ENCODE measurements around the gene SLC22A1.
"Not testable (repeated sequence)": the region's sequence is repeated elsewhere in the genome, so short reads cannot be mapped to it uniquely, and the experiment has no call there.

Gene SLC22A1

GRCh38 chr6:160125105-160125504 is 3.5 kb downstream of the SLC22A1 start:
- DNase-seq = not testable (repeated sequence)

GRCh38 chr6:160127270-160128124 is 5.9 kb downstream of the SLC22A1 start:
- DNase-seq = no peak

GRCh38 chr6:160128125-160128683 is 6.6 kb downstream of the SLC22A1 start:
- DNase-seq = no peak

- DNase-seq = no peak
These were observed 7.4 kb downstream of the SLC22A1 start for GRCh38 chr6:160128879-160129516.

GRCh38 chr6:160129881-160130615 is 8.4 kb downstream of the SLC22A1 start:
- no peak for DNase-seq

GRCh38 chr6:160130729-160131484 is 9.3 kb downstream of the SLC22A1 start:
- DNase-seq = no peak

- DNase-seq = no peak
These were observed 10.2 kb downstream of the SLC22A1 start for GRCh38 chr6:160131636-160132296.

- no peak for DNase-seq
These were observed 10.7 kb downstream of the SLC22A1 start for GRCh38 chr6:160132297-160132637.

- DNase-seq = no peak
These were observed 11.2 kb downstream of the SLC22A1 start for GRCh38 chr6:160132776-160133338.

- no peak for DNase-seq
These were observed 12.1 kb downstream of the SLC22A1 start for GRCh38 chr6:160133441-160134336.

- DNase-seq = not testable (repeated sequence)
These were observed 12.7 kb downstream of the SLC22A1 start for GRCh38 chr6:160134337-160134751.

- no peak for DNase-seq
These were observed 13.3 kb downstream of the SLC22A1 start for GRCh38 chr6:160134779-160135547.

GRCh38 chr6:160135907-160136655 is 14.5 kb downstream of the SLC22A1 start:
- DNase-seq = no peak

GRCh38 chr6:160137130-160137988 is 15.7 kb downstream of the SLC22A1 start:
- DNase-seq = no peak

- peak; percentile 43 for DNase-seq
These were observed 16.6 kb downstream of the SLC22A1 start for GRCh38 chr6:160137989-160138835.

GRCh38 chr6:160138839-160139419 is 17.3 kb downstream of the SLC22A1 start:
- DNase-seq = no peak

GRCh38 chr6:160139420-160139851 is 17.8 kb downstream of the SLC22A1 start:
- no peak for DNase-seq
